Right atrium auricular region (tissue), 2 donors: Measurements from ENCODE around the gene GAN. TPM values are rescaled to one million over a fixed set of nuclear protein-coding genes. Genes with fewer than 3 reads are reported as not detected.
A peak's percentile ranks its signal among the peaks of the same experiment; 100 is the strongest.

Experiments
- DNase-seq: peaks from one replicate; pipeline ENCODE4 v3.0.0-alpha.2; 2019; ENCODE audit warnings: low spot score
- H3K27ac ChIP-seq, 2 donors: fragments of 200-600 bp; sonication (generic); 1 replicate in 1 of 2; 2 replicates in 1 of 2; pipeline ENCODE4 v1.5.1; 2016 to 2019
- H3K27me3 ChIP-seq, 2 donors: fragments of 200-600 bp; sonication (generic); one replicate each; pipeline versions ENCODE4 v1.5.1 to v1.6.0; 2017 to 2019
- H3K36me3 ChIP-seq: fragments of 200-600 bp; sonication (generic); one replicate; pipeline ENCODE4 v1.5.1; 2016
- H3K4me1 ChIP-seq, 2 donors: fragments of 200-600 bp; sonication (generic); one replicate each; pipeline versions ENCODE4 v1.5.1 to v1.6.0; 2017 to 2019
- H3K4me3 ChIP-seq, 2 donors: fragments of 200-600 bp; sonication (generic); 1 replicate in 1 of 2; 2 replicates in 1 of 2; pipeline ENCODE4 v1.5.1; 2017 to 2019; ENCODE audit warnings: mild to moderate bottlenecking in 1 of 2, moderate library complexity in 1 of 2
- H3K9me3 ChIP-seq, 2 donors: fragments of 200-600 bp; sonication (generic); one replicate each; pipeline ENCODE4 v1.5.1; 2019
- CTCF ChIP-seq, 2 donors: fragments of 200-600 bp; sonication (generic); IDR thresholded peaks; one replicate each; pipeline ENCODE4 v1.5.1; 2019; ENCODE audit warnings: antibody characterized with exemption in 2 of 2
- total RNA-seq, 2 donors: library from RNA; depleted of rRNA; stranded (reverse); fragments of >200 nt; gene quantifications; one replicate each; pipeline ENCODE4 v1.1.0, GENCODE V29; 2016

Gene GAN
- total RNA-seq, 2 donors from 2014 or later: 8.8 to 10.7 TPM

GRCh38 chr16:81318711-81319110, 3.9 kb downstream of the GAN start:
- H3K9me3 ChIP-seq: no peaks in the 10 kb centered on the region
- no peaks in the 10 kb centered on the region for H3K36me3 ChIP-seq
- TF ChIP-seq CTCF (IDR thresholded peaks at IDR 0.05): no peak
- H3K4me3 ChIP-seq: no peak overlapping the region
- no peaks in the 10 kb centered on the region for H3K27me3 ChIP-seq
- peaks cover 0 to 33% of the 10 kb centered on the region in 2 donors for H3K4me1 ChIP-seq
- H3K27ac ChIP-seq: peak overlapping the region in 1 of 2 donors; percentile 60
- no peak for DNase-seq

- TF ChIP-seq CTCF (IDR thresholded peaks at IDR 0.05): no peak
- no peaks in the 10 kb centered on the region for H3K9me3 ChIP-seq
- no peak for DNase-seq
- H3K4me1 ChIP-seq: peaks cover 0 to 27% of the 10 kb centered on the region in 2 donors
- H3K4me3 ChIP-seq: no peak overlapping the region
- H3K36me3 ChIP-seq: no peaks in the 10 kb centered on the region
- H3K27me3 ChIP-seq: no peaks in the 10 kb centered on the region
- H3K27ac ChIP-seq: peak overlapping the region; percentile 17 to 60
Measured at GRCh38 chr16:81319221-81319912, 4.6 kb downstream of the GAN start.

GRCh38 chr16:81321039-81321438, 6.3 kb downstream of the GAN start:
- H3K27ac ChIP-seq: peak overlapping the region; percentile 17 to 60
- no peaks in the 10 kb centered on the region for H3K27me3 ChIP-seq
- DNase-seq: no peak
- no peaks in the 10 kb centered on the region for H3K36me3 ChIP-seq
- no peak for TF ChIP-seq CTCF (IDR thresholded peaks at IDR 0.05)
- H3K4me1 ChIP-seq: peaks cover 0 to 24% of the 10 kb centered on the region in 2 donors
- H3K9me3 ChIP-seq: no peaks in the 10 kb centered on the region
- H3K4me3 ChIP-seq: no peak overlapping the region

- TF ChIP-seq CTCF (IDR thresholded peaks at IDR 0.05): no peak
- Histone ChIP-seq H3K36me3 (no peaks in the 10 kb centered on the region), H3K4me3 (no peak overlapping the region), H3K4me1 (peaks cover 0 to 19% of the 10 kb centered on the region in 2 donors), H3K27ac (peak overlapping the region in 1 of 2 donors; percentile 60), H3K9me3 (no peaks in the 10 kb centered on the region), H3K27me3 (no peaks in the 10 kb centered on the region)
- DNase-seq: no peak
Measured at GRCh38 chr16:81321536-81321935, 6.8 kb downstream of the GAN start.

- Histone ChIP-seq H3K4me3 (no peak overlapping the region), H3K9me3 (no peaks in the 10 kb centered on the region), H3K27me3 (no peaks in the 10 kb centered on the region), H3K27ac (no peak overlapping the region), H3K4me1 (peaks cover 0 to 11% of the 10 kb centered on the region in 2 donors), H3K36me3 (no peaks in the 10 kb centered on the region)
- no peak for TF ChIP-seq CTCF (IDR thresholded peaks at IDR 0.05)
- DNase-seq: no peak
Measured at GRCh38 chr16:81324808-81325207, 10.0 kb downstream of the GAN start.

- H3K9me3 ChIP-seq: no peaks in the 10 kb centered on the region
- H3K27me3 ChIP-seq: no peaks in the 10 kb centered on the region
- H3K4me1 ChIP-seq: peaks cover 0 to 10% of the 10 kb centered on the region in 2 donors
- H3K27ac ChIP-seq: no peak overlapping the region
- no peak for DNase-seq
- no peaks in the 10 kb centered on the region for H3K36me3 ChIP-seq
- H3K4me3 ChIP-seq: no peak overlapping the region
- no peak for TF ChIP-seq CTCF (IDR thresholded peaks at IDR 0.05)
Measured at GRCh38 chr16:81327011-81327410, 12.2 kb downstream of the GAN start.
